ENCODE data around the gene RABGAP1L.

DNA sequence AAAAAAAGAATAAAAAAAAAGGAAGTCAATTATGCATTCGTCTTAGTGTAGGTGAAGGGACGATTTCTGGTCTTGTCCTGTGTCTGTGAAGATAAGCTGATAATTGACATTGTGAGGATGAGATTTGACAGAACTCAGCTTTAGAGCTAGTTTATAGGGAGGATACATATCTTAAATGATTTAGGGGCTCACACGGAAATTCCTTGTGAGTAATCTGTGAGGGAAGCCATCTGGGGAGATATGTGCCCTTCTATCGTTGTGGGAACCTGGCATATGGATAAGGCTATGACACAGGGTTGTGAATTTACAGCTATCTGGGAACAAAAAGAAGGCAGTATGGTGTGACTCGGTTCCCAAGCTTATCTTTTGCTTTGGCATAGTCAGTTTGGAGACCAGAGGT, 71.1 kb downstream of the RABGAP1L start:
- TF ChIP-seq POLR2AphosphoS5 (IDR thresholded peaks at IDR 0.05; ENCODE audit: borderline replicate concordance, low read depth, low read length) (no peak), EZH2 (IDR thresholded peaks at IDR 0.05) (no peak), FOXP2 (optimal IDR thresholded peaks at IDR 0.05; ENCODE audit: control extremely low read depth, extremely low read length, insufficient read depth) (no peak)
